GM19035 (cell line): ENCODE results near the gene AGAP1.

ENCODE experiments used
- ATAC-seq: cut with Tn5 transposase; IDR thresholded peaks from one replicate; pipeline ENCODE4 v1.9.1; 2021; ENCODE audit not compliant: unreplicated experiment

AGAP1 gene

DNA sequence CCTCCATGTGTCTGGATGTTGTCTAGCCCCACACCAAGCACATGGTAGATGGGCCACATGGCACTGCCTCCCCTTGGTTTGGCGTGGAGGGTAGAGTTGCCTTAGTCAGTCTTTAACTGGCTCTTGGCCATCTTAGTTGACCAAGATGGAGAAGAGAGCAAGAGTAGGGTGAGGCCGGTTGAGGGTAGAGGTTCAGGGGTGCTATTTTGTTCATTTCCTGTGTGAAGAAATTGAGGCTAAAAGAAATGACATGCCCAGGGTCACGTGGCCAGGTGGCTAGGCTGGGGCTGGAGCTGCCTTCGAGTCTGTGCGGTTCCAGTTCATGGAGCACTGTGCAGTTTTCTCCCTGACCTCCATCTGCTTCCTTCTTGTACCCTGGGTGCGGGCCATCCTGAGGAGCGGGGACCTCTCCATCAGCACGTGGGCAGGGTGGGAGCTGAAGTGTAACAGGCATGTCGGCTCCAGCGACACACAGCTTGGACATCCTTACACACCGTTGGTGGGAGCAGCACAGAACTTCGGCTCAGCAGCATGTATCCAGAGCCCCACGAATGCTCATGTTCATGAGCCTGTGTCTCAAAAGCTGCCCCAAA, 461.1 kb downstream of the AGAP1 start:
- no peak for ATAC-seq

DNA sequence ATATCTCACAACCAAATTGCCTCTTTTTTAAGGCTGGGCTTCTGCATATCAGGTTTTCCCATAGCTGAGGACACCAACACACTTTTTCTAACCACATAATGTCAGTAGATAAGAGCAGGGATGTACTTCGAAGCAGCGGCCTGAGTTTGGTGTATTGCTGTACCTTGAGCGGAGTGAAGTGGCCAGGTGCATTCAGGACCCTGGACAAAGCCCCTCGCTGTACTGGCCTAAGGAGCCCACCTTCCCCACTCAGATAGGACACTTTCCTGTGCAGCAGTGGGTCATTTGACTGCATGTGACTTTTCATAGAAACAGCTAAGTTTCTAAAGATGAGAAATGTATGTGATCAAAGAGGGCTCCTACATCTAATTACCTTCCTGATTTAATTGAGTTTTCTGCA, 461.8 kb downstream of the AGAP1 start:
- no peak for ATAC-seq

DNA sequence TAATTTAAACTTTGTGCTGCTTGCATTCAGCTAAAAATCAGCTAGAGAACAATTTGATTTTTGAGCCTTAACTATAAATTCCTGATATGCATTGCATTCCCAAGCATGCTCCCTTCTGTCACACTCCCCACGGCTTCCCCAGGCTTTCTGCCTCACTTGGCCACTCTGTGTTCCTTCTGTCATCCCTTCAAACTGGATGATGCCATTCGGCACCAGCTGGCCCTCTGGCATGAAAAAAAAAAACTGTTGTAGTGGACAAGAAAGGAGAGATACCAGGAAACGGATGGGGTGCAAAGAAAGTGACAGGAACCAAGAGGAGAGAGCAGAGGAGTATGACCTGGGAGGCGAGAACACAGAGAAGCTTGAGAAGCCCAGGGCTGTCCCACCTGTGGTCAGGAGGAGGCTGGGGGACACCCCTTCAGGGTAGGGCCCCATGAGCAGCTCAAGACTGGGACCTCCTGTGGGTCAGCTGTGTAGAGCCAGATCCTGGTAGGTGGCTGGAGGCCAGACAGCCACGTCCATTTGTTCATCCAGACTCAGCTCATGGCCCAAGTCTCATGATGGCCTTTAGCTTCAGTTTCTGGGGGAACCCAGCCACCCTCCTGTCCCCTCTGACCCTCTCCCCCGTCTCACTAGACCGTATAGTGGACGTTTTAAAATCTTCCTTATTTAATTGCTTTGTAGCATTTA, 462.6 kb downstream of the AGAP1 start:
- ATAC-seq: no peak

DNA sequence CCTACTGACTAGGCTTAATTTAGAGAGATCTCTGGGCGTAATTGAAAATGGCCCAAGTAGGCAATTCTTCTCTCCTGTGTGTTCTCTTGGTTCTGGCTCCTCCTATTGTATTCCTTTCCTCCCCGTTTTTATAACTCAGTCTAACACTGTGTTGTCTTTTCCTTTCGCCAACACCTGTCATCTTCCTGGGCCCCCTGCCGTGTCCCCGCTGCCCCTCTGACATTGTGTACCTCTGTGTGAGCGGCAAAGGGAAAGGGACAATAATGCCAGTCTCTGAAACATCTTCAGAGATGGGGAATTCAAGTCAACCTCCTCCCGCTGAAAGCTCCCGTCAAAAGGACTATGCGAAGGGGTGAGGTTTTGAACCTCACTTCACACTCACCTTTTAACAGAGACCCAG, 463.4 kb downstream of the AGAP1 start:
- no peak for ATAC-seq

DNA sequence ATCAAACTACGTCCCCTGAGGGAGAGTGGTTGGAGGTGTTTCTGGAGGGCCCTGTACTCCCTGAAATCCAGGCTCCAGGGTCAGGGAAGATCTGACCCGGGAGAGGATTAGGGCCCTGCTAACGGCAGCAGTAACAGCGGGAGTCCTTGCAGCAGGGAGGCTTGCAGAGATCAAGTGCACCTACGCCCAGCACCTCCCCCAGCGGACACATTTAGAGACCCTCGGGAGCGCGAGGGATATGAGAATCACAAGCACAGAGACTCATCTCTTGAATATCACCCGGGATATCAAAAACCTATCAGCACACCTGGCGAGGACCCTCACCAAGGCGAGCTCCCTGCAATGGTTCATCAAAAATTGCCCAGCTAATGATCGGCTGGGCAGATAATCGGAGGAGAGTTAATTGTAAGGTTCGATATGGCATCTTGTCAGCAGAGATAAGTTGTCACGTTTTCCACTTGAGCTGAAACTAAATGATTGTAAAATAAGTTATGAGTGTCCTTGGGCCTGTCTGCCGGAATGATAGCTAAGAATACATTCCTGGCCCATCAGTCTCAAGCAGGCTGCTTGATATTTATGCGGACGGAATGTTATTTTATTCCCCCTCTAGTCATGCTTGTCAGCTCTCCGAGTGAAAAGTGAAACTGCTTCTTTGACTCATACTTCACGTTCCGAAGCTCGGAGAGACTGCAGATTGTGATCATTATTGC, 464.5 kb downstream of the AGAP1 start:
- ATAC-seq: no peak

DNA sequence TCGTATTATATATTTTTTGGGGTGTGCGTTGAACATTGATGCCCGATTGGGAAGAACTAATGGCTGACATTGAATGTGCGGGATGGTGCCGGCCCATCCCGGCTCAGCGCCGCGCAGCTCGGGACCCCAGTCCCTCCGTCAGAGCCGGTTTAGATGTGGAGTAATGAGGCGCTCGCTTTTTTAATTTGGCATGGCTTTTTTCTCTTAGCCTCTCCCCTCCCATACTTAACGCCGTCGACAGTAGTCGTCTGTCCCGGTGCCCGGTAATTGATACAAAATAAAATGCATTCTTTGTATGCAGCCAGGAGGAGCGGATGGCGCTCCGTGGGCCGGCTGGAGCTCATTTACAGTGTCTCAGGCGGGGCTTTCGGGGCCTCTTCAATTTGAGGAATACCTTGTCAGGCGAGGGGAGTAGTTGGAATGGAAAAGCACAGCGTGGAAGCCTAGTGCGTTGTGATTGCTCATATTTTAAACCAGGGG, 465.1 kb downstream of the AGAP1 start:
- ATAC-seq: no peak

DNA sequence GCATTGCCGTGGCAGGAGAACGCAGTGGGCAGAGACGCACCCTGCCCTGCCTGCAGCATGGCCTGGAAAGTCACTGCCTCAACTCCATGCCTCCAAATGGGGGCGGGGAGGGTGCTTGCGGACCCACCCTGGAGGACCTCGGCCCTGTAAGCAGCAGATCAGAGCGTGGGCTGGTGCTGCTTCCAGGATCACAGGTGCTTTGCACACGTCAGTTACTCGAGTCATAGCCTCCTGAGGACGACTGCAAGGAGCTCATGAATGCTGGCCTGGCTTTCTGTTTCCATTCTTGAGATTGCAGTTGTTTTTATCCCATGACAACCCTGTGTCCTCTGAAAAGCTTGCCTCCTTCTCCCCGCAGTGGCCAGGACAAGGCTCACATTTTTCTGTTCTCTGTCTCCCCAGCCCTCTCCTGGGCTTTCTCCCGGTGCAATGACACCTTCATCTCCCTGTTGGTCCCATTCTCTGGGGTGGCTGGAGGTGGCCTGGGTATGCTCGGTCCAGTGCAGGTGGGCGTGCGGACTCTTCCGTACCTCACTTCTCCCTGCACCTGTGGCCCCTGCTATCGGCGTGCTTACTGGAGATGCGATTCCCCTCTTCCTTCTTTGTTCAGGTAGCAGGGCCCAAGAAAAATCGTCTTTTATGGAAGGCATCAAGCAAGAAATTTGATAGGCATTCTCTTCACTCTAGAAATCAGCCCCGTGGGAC, 466.3 kb downstream of the AGAP1 start:
- no peak for ATAC-seq

DNA sequence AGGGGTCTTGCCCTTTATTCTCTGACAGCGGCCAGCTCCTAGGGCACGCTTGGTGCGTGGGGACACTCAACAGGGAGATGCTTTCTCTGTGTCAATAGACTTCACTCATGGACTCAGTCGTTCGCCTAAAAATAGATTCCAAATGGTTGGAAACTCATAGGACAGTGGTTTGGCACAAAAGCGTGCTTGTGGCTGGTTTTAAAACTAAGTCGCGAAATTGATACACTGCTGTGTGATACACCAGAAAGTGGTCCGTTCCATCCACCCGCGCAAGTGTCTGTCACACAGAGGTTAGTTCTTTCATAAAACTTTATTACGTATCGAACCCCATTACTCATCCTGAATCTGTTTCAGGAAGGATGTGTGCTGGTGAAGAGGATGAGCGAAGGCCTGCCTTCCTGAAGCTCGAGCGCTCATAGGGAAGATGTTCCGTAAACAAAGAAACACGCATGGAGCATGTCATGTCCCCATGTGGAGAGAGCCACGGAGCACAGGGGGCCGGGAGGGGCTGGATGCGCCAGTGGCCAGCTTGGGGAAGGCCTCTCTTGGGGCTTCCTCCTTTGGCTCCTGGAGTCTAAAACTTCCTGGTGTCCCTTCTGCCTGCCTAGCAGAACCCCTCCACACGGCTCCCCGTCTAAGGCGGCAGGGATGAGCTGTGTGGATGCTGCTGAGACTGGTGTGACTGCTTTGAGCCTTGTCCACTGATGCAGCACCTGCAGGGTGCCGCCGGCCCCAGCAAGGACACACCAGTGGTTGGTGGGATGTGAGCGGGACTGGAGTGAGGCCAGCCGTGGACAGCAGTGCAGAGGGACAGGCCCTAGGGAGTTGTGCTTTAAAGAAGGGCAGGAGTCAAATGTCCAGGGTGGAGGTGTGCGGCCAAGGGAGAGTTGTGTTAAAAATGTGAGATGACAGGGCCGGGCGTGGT, 467.1 kb downstream of the AGAP1 start:
- no peak for ATAC-seq

DNA sequence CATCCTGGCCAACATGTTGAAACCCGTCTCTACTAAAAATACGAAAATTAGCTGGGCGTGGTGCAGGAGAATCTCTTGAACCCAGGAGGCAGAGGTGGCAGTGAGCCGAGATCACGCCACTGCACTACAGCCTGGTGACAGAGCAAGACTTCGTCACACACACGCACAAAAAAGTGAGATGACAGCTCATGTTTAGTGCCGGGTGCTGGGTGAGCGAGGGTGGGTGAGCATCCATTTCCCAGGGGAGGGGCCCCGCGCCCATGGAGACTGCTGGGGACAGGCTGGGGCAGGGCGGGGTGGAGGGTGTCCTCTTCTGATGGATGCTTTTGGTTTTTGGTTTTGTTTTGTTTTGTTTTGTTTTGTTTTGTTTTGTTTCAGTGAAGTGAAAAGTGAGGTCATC, 467.9 kb downstream of the AGAP1 start:
- ATAC-seq: no peak

DNA sequence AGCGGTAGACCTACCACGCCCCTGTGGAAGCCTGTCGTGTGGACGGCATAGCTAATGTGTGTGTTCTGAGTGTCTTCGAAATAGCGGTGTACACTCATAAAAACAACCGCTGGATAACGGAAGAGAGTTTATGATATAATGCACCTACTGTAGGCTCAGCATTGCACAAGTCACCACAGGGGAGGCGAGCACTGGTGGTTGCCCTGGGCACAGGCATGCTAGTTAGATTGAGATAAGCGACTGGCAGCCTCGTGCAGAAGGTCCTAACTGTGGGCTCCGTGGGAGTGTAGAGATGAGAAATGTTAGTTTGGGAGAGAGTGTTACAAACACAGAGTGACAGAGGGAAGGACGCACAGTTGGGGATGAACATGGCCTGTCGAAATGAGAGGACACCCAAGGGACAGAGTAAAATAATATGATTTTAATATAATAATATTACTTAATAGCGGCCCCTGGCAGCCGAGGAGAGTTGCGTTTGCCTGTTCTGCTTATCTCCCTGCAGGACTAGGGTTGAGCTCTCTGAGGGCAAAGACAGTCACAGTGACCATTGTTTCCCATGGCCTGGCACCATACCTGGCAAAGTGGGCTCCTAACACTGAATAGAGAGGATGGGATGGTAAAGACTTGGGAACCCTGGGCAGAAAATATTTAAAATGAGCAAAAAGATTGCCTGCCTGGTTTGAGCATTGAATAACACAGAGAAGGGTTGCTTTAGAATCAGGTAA, 470.2 kb downstream of the AGAP1 start:
- no peak for ATAC-seq

DNA sequence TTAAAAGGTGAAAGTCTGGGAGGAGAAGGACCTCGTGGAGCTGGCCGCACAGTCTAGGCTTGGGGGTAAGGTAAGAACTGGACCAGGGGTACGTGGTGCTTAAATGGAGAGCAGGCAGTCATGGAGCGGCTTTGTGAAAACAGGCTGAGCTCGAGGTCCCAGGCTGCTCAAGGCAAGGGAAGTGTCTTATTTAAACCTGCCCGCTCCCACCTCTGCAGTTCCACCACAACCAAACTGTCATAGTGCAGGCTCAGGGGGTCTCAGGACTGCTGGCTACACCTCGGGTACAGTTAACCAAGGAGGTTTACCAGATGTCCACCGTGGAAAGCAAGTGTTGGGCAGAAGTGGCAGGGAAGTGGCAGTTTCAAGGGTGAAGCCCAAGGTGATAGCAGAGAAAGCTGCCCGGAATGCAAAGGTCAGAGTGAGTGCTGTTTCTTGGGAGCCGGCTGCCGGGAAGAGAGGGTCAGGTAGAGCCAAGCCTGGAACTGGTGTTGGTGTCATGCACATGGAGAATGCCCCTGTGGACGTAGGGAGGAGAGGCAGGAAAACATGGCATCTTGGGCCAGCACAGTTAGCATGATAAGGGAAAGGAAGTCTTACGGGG, 471.0 kb downstream of the AGAP1 start:
- ATAC-seq: no peak

DNA sequence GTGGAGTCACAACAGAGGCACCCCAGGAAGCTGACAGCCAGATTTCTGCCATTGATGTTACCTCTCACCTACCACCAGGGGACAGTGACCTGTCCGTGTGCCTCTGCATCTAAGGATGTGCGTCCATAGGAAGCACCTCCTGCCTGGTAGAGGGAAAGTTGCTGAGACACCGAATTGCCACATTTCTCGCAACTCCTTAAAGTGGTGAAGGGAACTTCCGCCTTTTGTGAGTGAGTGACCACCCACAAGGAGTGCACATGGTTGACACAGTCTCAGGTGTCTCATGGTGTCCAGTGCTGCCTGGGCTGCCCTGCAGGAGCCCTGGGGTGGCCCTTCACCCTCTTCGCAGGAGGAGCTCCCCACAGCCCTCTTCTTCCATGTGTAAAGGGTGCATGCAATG, 472.6 kb downstream of the AGAP1 start:
- ATAC-seq: no peak

DNA sequence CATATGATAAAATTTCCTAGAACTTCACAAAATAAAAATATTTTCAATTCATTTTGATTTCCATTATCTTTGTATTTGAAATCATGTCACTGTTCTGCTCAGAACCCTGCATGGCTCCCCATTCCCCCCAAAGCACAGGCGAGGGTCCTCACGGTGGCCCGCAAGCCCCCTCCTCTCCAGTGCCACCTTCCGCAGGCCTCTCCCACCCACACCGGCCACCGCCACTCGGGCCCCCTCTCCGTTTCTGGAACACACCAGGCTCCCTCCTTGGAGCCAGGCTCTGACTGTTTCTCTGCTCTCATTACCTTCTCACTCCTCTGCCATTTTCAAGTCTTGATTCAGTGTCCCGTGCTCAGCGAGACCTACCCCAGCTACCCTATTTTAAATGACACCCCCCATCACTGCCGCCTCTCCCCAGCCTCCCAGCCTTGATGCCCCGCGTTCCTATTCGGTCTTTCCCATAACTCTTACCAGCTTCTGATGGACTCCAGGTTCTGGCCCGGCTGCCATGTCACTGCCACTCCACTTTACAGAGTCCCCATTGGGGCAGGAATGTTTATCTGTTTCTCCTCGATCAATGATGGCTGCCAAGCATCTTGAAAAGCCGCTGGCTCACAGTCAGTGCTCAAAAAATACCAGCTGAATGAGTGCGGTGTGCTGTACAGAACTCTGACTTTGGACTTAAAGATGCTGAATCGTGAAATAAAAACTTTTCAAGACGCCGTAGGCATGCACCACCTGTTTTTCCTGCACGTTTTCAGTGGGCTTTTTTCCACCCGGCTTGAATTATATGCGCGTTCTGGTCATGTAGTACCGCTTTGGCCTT, 473.3 kb downstream of the AGAP1 start:
- no peak for ATAC-seq

DNA sequence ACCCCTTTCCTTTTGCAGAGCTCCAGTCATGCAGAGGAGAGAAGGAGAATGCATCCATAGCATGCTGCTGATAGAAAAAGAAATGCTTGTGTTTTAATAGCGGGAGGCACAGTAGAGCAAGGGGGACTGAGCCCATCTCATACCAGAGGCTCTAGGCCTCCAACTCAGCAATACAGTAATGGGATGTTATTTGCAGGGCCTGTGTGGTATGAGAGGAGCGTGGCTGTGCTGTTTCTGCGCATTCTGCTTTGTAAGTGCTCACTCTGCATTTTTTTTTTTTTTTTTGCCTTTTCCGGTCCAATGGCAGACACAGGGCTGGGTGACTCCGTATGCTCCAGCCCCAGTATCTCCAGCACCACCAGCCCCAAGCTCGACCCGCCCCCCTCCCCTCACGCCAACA, 474.3 kb downstream of the AGAP1 start:
- no peak for ATAC-seq

DNA sequence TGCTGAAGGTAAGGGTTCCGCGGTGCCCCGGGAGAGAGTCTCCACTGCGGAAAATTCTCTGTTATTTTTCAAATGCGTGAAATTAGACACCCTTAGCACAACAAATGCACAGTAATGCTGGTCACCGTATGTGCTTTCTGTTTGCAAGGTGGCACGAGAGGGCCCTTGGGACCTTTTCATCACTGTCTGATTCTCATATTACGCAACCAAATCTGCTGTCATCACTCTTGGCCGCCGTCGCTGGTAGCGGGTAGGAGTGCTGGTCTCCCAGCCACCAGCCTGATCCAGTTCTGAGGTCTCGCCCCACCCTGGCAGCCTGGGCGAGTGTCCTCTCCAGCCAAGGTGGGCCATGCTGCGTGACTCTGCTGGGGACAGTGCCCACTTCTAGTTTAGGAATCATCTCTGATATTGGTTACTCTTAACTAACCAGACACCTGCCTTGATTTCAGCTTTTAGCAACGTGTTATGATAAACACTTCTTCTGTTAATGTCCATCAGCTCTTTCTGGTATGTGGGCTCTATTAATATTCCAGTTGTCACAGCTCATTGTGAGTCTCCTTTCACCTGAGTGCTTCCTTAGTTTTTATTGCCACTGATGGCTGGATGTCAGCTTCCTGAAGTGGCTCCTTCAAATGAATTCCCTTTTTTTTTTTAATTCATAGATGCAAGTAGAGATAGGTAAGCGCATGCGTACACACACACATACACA, 474.9 kb downstream of the AGAP1 start:
- no peak for ATAC-seq

DNA sequence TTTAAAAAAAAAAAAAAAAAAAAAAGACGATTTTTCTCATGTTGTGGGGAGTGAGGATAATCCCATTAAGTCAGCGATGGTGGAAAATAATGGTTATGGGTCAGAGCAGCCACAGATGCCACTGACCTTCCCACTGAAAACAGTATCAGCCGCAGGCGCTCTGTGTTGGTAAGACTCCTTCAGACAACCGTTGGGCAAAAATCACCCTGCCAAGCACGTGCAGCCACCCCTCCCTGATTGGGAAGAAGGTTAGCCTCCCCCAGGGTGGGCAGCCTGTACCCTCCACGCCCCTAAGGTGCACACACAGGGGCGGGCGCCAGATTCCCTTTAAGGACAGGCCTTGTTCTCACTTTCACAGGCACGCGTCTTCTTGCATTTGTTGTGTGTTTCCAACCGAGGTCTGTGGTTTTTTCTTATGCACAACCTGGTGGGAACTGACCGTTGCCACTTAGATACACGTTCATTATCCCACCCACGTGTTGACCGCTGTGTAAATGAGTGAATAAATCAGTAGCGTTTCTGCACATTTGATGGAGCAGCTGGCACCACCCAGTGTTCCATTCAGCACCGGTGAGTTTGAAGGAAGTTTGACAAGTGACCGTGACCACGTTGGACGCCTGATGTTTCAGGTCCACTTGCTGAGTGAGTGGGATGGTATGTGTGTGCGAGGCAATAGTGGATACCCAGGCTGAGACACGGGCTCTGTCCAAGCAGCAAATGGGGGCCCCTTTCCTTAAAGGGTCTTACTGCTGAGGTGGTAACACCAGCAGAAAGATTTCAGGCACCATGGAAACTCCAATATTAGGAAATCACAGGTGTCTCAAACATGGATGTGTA, 476.6 kb downstream of the AGAP1 start:
- no peak for ATAC-seq

DNA sequence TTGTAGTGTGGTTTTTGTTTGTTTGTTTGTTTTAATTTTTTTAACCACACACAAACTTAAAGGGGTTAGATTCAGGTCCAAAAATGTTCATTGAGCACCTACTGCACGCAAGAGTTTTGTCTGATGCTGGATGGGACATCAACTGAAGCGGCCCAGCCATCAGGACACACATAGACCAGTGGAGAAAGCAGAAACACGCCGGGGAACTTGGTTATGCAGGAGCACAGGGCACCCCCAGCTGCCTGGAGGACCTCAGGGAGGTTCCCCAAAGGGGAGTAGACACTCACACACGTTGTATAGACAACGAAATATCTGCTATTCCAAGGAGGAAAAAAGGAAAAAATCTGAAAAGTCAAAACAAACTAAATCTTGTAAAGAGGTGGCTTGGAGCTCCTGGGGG, 482.7 kb downstream of the AGAP1 start:
- no peak for ATAC-seq
